Left renal pelvis (tissue), 4 donors: Measurements from ENCODE around the gene HCN3. TPM values are rescaled to one million over a fixed set of nuclear protein-coding genes. Genes with fewer than 3 reads are reported as not detected.
"Not testable (repeated sequence)": the region's sequence is repeated elsewhere in the genome, so short reads cannot be mapped to it uniquely, and the experiment has no call there.

Source experiments
- DNase-seq, 4 donors: peaks; one replicate each; pipeline ENCODE4 v3.0.0-alpha.2; 2013; ENCODE audit warnings: low read depth in 4 of 4, low spot score in 3 of 4
- polyA plus RNA-seq, 4 donors: library from polyadenylated mRNA; unstranded; fragments of 120-200 nt; gene quantifications; one replicate each; pipeline ENCODE4 v1.2.1, GENCODE V29; 2013; ENCODE audit not compliant: insufficient read length in 4 of 4

Gene HCN3
- polyA plus RNA-seq, 4 donors, result 8.4 to 11.9 (median 10.1) TPM

DNA sequence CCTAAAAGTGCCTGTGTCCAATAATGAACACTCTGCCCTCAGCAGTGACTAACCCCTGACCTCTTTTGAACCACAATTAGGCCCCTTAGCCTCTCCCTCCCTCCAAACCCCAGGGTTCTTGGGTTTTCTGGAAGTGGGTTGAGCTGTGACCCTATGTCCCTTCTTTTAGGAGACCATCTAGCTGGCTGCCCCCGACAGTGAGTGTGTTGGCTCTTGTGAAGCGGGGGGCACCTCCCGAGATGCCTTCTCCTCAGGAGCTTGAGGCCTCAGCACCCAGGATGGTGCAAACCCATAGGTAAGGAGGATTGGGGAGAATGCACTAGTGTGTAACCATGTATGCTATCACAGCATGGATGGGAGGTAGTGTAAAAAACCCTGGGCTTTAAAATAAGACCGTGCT lies 50.7 kb downstream of the HCN3 start:
- no peak for DNase-seq

DNA sequence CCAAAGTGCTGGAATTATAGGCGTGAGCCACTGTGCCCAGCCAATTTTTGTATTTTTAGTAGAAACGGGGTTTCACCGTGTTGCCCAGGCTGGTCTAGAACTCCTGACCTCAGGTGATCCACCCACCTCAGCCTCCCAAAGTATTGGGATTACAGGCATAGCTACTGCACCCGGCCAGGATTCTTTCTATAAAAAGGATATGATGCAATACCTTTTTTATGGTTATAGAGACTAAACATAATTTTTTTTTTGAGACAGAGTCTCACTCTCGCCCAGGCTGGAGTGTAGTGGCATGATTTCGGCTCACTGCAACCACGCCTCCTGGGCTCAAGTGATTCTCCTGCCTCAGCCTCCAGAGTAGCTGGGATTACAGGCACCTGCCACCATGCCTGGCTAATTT lies 51.6 kb downstream of the HCN3 start:
- not testable (repeated sequence) for DNase-seq

DNA sequence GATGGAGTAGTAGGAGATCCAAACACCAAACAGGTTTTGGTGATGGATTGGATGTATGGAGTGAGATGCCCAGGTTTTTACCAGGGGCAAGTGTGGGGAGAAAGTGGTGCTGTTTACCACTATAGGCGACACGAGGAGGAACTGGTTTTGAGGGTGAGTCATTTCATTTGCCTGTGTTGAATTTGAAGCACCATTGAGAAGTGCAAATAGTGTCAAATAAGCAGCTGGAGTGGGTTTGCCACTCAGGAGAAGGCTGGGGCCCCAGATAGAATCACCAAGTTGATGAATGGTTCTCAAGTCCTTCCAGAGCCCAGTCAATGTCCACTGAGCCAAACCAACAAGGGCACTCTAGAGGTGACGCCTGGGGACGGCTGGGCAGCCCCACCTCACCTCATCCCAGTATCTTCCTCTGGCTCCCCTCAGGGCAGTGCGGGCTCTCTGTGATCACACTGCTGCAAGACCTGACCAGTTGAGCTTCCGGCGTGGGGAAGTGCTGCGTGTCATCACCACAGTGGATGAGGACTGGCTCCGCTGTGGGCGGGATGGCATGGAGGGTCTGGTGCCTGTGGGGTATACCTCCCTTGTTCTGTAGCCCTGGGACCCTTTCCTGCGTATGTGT lies 52.8 kb downstream of the HCN3 start:
- no peak for DNase-seq

DNA sequence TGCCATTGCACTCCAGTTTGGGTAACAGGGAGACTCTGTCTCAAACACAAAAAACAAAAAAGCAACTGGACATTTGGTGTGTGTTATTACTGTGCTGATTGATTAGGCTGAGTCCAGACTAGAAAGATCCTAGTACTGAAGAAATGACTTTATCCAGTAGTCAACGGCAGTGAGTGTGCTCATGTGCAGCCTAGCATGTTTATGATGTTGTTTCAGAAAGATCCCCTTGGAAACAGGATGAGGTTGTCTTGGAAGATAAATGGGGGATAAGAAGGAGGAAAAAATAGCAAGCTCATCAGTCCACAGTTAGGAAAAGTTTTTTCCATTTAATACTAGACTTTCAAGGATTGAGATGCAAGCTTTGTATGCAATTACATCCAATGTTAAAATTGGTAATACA lies 57.7 kb downstream of the HCN3 start:
- DNase-seq, result no peak

Other genes starting within 250 kb of the HCN3 start
- gene DCST2, start 243.7 kb upstream of the HCN3 start, polyA plus RNA-seq, result 1 to 10 TPM in 3 of 4 donors, under 1 TPM in 1; 0.78 to 2.7 (median 1.5) TPM
- gene DCST1, start 243.6 kb upstream of the HCN3 start, polyA plus RNA-seq, result under 1 TPM; 0.21 to 0.41 (median 0.29) TPM
- 10 to 100 TPM; 37.6 to 53.1 (median 46.2) TPM for gene ADAM15, start 226.1 kb upstream of the HCN3 start, polyA plus RNA-seq
- gene EFNA4, start 213.7 kb upstream of the HCN3 start, polyA plus RNA-seq, result 10 to 100 TPM; 19.2 to 24.8 (median 19.5) TPM
- gene EFNA3, start 198.6 kb upstream of the HCN3 start, polyA plus RNA-seq, result 1 to 10 TPM; 5.7 to 7.8 (median 6.3) TPM
- gene EFNA1, start 149.6 kb upstream of the HCN3 start, polyA plus RNA-seq, result 10 to 100 TPM; 23.7 to 69.5 (median 63.0) TPM
- gene SLC50A1, start 141.6 kb upstream of the HCN3 start, polyA plus RNA-seq, result 10 to 100 TPM; 39.6 to 66.6 (median 54.3) TPM
- gene DPM3, start 136.9 kb upstream of the HCN3 start, polyA plus RNA-seq, result 10 to 100 TPM; 29.4 to 49.8 (median 31.4) TPM
- 100 to 1,000 TPM; 139 to 182 (median 152) TPM for gene KRTCAP2, start 104.2 kb upstream of the HCN3 start, polyA plus RNA-seq
- gene TRIM46, start 103.6 kb upstream of the HCN3 start, polyA plus RNA-seq, result 1 to 10 TPM; 2.4 to 6.3 (median 3.2) TPM
- gene THBS3, start 69.6 kb upstream of the HCN3 start, polyA plus RNA-seq, result 10 to 100 TPM; 27.7 to 52.9 (median 46.5) TPM
- 10 to 100 TPM; 26.6 to 49.9 (median 39.6) TPM for gene MTX1, start 68.8 kb upstream of the HCN3 start, polyA plus RNA-seq
- gene ENTREP3, start 22.0 kb upstream of the HCN3 start, polyA plus RNA-seq, result 10 to 100 TPM; 20.0 to 32.8 (median 24.2) TPM
- 10 to 100 TPM; 45.9 to 72.1 (median 58.9) TPM for gene SCAMP3, start 15.1 kb upstream of the HCN3 start, polyA plus RNA-seq
- gene CLK2, start 4.0 kb upstream of the HCN3 start, polyA plus RNA-seq, result 10 to 100 TPM; 70.1 to 93.6 (median 74.8) TPM
- gene PKLR, start 24.0 kb downstream of the HCN3 start, polyA plus RNA-seq, result 1 to 10 TPM in 3 of 4 donors, under 1 TPM in 1; 0.53 to 8.7 (median 5.7) TPM
- gene FDPS, start 31.4 kb downstream of the HCN3 start, polyA plus RNA-seq, result 100 to 1,000 TPM; 110 to 201 (median 171) TPM
- 10 to 100 TPM; 35.4 to 40.6 (median 36.6) TPM for gene RUSC1, start 43.4 kb downstream of the HCN3 start, polyA plus RNA-seq